ENCODE results near the gene PCBD2. TPM values are rescaled to one million over a fixed set of nuclear protein-coding genes. Genes with fewer than 3 reads are reported as not detected.

PCBD2 gene
- total and polyA plus RNA-seq, 2 experiments from 2014 or later: 8.7 to 16.0 TPM

GRCh38 chr5:135011355-135012032 is 106.6 kb downstream of the PCBD2 start (continued):
- no peak for TF ChIP-seq ZNF462 (CRISPR knock-in tag; IDR thresholded peaks at IDR 0.05)

GRCh38 chr5:135012033-135012588 is 107.2 kb downstream of the PCBD2 start:
- Histone ChIP-seq H3K36me3 (ENCODE audit: insufficient read depth) (no peaks in the 10 kb centered on the region), H3K27me3 (ENCODE audit: insufficient read depth) (no peaks in the 10 kb centered on the region), H3K4me3 (no peak overlapping the region), H3K79me2 (replicated peaks; ENCODE audit: insufficient read depth) (no peaks in the 10 kb centered on the region), H2AFZ (no peak overlapping the region), H3K4me1 (ENCODE audit: insufficient read depth) (no peaks in the 10 kb centered on the region), H3K9me2 (ENCODE audit: insufficient read depth) (no peaks in the 10 kb centered on the region), H4K20me1 (replicated peaks; ENCODE audit: insufficient read depth) (no peaks in the 10 kb centered on the region), H3K27ac (ENCODE audit: low read depth) (no peak overlapping the region), H3F3A (replicated peaks; ENCODE audit: low read depth) (no peaks in the 10 kb centered on the region), H3K4me2 (no peak overlapping the region)
- Mint-ChIP-seq H3K4me1 (peaks cover 3% of the 10 kb centered on the region), H3K4me3 (no peak overlapping the region), H3K27me3 (ENCODE audit: insufficient read depth, low read depth, poor library complexity) (peaks cover 4% of the 10 kb centered on the region), H3K27ac (no peak overlapping the region), H3K9me3 (no peaks in the 10 kb centered on the region), H3K36me3 (ENCODE audit: low read depth) (no peaks in the 10 kb centered on the region)
- DNase-seq (ENCODE audit: low spot score) (no peak), ATAC-seq (no peak)
- TF ChIP-seq CTCF (conservative IDR thresholded peaks at IDR 0.05; ENCODE audit: low read depth in 2 of 2) (no peak), REST (IDR thresholded peaks at IDR 0.05; ENCODE audit: unreplicated experiment) (no peak), CREB1 (CRISPR knock-in tag; IDR thresholded peaks at IDR 0.05; ENCODE audit: low read depth) (no peak), EZH2 (IDR thresholded peaks at IDR 0.05; ENCODE audit: low read depth, unreplicated experiment) (no peak), POLR2AphosphoS5 (IDR thresholded peaks at IDR 0.05; ENCODE audit: low read depth) (no peak), STAT1 (IDR thresholded peaks at IDR 0.05; ENCODE audit: unreplicated experiment) (no peak)

Data from GM23338 (cell line).